HG03159 (cell line): ENCODE measurements around the gene RGS19.
"Not testable (repeated sequence)": the region's sequence is repeated elsewhere in the genome, so short reads cannot be mapped to it uniquely, and the experiment has no call there.

Source experiments
- ATAC-seq: cut with Tn5 transposase; IDR thresholded peaks from one replicate; pipeline ENCODE4 v1.9.1; 2021; ENCODE audit warnings: mild to moderate bottlenecking, moderate library complexity; ENCODE audit not compliant: unreplicated experiment

RGS19 gene

GRCh38 chr20:64095927-64096326, 16.6 kb upstream of the RGS19 start:
- no peak for ATAC-seq

GRCh38 chr20:64095455-64095854, 16.1 kb upstream of the RGS19 start:
- no peak for ATAC-seq

DNA sequence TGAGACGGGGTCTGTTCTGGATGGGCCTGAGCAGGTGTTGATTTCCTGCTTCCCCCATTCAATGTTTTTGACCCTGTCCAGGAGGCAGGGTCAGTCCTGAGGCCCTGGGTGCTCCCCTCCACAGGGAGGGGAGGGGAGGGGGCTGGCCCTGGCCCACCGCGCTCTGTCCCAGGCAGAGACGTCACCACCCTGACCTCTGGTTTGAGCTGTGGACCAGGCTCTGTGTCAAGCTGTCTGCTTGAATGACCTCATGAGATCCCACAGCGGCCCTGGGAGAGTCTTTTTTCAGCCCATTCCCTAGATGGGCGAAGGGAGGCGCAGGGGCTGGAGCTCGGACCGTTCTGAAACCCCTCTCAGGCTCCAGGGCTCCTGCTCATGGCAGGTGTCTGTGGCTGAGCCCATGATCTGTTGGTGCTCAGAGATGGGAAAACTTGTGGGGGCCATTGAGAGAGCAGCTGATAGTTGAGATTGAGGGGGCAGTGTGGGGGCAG, 13.7 kb upstream of the RGS19 start:
- no peak for ATAC-seq

GRCh38 chr20:64092258-64093012, 13.1 kb upstream of the RGS19 start:
- no peak for ATAC-seq

DNA sequence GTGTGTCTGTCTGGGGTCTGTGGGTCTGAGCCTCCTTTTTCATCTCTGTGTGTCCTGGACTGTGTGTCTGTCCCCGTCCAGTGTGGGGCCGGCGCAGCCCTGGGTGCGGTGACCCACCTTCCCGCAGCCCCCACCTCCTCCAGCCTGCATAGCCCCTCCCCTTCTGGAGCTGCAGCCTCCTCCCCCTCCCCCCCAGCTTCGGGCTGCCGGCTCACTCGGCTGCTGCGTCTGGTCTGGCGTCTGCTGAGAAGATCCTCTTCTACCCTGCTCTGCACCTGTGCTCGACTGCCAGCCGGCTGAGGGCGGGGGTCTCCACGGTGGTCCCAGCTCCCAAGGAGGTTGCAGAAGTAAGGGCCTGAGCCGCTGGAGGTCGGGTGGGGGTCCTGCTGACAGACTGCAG, 12.5 kb upstream of the RGS19 start:
- ATAC-seq = no peak

DNA sequence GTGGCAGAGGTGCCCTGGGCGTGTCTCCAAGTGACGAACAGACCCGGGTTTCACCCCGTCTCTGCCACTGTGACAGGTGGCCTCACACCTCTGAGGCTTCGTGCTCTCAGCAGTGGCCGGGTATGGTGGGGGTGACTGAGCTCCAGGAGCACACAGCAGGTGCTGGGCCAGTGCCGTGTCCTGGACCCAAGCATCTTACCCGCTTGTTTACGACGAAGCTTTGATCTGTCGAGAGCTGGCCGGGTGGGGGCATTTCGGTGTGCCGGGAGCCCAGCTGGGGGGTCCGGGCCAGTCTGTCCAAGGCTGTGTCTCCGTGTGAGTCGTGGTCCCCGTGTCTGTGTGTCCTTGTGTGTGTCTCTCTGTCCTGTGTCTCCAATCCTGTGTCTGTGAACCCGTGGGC, 12.0 kb upstream of the RGS19 start:
- no peak for ATAC-seq

DNA sequence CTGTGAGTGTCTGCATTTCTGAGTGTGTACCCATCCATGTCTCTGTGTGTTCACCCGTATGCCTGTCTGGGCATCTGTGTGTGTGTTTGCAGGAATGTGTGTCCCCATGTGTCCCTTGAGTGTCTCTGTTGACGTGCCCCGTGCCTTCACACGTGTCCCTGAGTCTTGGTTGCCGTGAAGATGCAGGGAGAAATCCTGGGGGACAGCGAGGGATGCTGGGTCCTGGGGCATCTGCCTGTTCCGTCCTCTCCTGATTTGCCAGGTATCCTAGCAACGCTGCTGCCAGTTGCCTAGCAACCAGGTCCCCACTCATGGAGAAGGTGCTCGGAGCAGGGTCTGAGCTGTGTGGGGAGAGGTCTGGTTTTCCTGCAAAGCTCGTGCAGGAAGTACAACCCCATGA, 10.8 kb upstream of the RGS19 start:
- no peak for ATAC-seq

GRCh38 chr20:64088586-64088985, 9.3 kb upstream of the RGS19 start:
- ATAC-seq = not testable (repeated sequence)

- ATAC-seq = not testable (repeated sequence)
Observed at GRCh38 chr20:64087226-64087825, 8.0 kb upstream of the RGS19 start.

GRCh38 chr20:64086801-64087200, 7.5 kb upstream of the RGS19 start:
- ATAC-seq = no peak

DNA sequence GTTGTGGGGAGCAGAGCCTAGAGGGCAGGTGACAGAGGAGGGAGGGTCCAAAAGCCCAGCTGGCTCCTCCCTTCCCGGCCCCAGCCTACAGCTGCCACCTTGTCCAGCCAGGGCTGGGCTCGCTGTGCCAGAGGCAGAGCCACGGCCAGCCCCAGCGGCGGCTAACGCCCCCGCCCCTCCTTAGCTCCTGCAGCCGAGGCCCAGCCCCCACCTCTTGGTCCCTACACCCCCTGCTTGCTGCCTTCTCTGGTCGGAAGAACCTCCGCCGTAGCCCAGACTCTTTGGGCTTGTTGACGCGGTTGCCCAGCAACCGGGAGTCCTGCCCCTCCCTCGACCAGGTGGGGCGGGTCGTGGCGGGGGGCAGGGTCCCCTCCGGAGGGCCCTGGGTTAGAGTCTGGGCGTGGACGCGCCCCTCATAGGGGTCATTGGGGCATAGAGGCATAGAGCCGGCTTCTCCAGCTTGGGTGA, 5.4 kb upstream of the RGS19 start:
- no peak for ATAC-seq

DNA sequence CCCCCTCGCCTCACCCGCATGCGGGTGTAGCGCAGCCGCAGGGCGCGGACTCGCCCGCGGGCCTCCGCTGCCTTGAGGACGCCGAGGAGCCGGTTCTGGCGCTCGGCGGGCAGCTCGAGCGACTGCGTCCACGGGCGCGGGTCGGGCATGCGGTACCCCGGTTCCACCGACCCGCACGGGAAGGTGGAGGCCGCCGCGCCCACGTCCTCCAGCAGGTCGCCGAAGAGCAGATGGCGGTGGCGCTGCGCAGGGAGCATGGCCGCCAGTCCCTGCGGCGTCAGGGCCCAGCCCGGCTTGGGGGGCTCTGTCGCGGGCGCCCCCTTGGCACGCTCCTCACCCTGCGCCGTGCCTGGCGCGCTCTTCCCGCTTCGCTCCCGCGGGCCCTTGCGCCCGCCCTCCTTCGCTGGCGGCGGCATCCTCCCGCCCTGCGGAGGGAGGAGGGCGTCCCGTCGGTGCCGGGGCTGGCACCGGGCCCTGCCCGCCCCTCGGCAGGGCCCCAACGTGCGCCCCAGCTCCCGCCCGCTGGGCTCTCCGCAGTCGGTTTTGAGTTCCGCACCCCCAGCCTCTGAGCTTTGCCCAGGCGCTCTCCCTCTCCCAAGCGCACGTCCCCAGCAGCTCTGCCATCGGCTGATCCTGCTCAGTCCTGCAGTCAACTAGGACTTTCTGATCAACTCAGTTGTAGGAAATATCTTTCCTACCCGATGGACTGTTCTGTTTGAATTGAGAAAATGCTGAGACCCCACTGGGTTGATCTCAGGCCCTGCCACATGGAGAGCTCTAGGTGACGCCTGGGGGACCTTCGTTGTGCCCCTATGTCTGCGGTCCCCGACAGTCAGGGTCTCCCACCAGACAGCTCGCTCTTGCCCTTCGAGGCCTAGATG, 4.7 kb upstream of the RGS19 start, which contains the start of gene LKAAEAR1:
LKAAEAR1 (minus strand) TSS at position 595 of the 881 bp plus-strand sequence; CDS start at position 416, 179 bp downstream.
- no peak for ATAC-seq

DNA sequence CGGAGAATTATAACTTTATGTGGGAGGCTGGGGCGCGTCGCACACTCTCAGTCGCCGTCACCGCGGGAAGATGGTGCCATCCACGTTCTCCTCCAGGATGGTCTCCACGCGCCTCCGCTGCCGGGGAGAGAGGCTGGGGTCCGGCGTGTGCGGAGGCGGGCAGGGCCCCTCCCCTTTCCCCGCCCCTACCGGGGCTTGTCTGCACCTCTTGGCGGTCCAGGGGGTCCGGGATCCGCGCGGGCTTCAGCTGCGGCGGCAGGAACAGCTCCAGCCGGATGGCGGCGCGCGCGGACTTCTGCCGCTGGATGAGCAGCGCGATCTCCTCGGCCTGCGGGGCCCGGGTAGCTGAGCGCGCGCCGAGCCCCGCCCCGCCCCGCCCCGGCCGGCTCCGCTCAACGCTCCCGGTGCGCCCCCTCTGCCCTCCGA, 4.1 kb upstream of the RGS19 start:
- ATAC-seq = no peak

- no peak for ATAC-seq
Observed at GRCh38 chr20:64082820-64083377, 3.6 kb upstream of the RGS19 start.

DNA sequence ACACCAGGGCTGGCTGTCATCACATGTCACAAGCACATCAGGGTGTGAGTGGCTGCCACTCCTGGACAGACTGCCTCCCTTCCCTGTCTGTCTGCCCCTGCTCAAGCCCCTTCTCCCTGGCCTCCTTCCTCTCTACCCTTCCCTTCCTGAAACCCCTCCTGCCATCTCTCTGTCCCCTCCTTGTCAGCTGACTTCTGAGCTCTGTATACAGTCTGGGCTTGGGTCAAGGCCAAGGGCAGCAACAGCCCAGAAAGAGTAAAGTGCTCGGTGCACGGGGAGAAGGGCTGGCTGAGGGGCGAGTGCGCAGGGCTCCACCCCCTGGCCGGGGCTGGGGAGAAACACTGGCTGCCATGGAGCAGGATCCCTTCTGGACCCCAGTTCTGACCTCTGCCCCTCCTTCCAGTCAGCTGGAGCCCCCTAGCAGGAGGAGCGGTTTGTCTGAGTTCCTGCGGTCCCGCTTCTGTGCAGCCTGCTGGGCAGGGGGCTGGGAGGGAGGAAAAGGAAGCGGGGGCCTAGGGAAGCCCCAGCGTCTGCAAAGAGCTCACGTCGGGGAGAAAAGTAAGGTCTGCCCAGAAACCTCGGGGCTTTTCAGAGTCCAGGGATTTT, 2.9 kb upstream of the RGS19 start:
- ATAC-seq = no peak

DNA sequence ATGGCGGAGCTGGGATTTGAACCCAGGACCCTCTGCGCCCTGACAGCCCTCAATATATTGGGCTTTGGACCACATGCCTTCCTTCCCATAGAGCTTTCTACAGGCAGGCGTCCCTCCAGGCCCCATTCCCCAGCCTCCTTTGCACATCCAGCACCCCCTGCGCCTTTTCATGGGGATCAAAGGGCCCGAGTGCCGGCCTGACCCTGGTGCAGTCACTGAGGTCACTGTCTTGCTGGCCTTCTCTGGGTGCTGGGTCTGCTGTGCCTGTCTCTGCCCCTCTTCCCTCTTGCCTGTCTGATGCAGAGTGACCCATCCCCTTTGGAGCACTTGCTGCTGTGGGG, 2.3 kb upstream of the RGS19 start:
- no peak for ATAC-seq

- no peak for ATAC-seq
Observed at GRCh38 chr20:64080813-64081623, 1.7 kb upstream of the RGS19 start.

- no peak for ATAC-seq
Observed at GRCh38 chr20:64080013-64080812, 895 bp upstream of the RGS19 start, which contains the start of gene OPRL1. Gene OPRL1 (plus strand): TSS chr20:64080082. CDS start chr20:64092721, 12,639 bp downstream.

GRCh38 chr20:64078934-64079272, 415 bp downstream of the RGS19 start:
- no peak for ATAC-seq
